ENCODE data around the gene CHCHD4.

Gene CHCHD4

GRCh38 chr3:14124615-14125192 lies at the start of gene CHCHD4, which contains the start of gene TMEM43:
TSS of gene CHCHD4 (minus strand) at chr3:14124870. CDS start at chr3:14124676, 194 bp downstream.
TSS of gene TMEM43 (plus strand) at chr3:14125052. CDS start at chr3:14125194, 142 bp downstream.
- DNase-seq (ENCODE audit: low read depth in 1 of 2, low spot score in 1 of 2), result peak; percentile 91 to 97

DNA sequence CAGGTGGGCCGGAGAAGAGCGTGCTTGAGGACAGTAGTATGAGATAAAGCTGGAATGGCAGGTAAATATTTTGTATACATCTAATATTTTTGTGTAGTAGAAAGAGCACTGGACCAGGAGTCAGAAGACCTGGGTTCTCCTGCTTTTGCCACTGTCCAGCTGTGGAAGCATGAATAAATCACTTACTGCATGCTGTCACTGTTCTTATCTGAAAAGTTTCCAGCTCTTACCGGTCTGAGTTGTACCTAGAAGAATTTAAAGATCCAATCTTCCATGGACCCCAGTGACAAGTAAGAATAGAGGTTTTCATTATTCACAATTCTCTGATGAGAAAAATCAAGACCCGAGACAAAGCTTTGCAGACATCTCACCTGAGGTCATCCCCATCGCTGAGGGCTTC lies 47.8 kb upstream of the CHCHD4 start:
- DNase-seq (ENCODE audit: low read depth in 1 of 2, low spot score in 1 of 2), result no peak

- no peak for DNase-seq (ENCODE audit: low read depth in 1 of 2, low spot score in 1 of 2)
Measured at GRCh38 chr3:14170531-14171159, 46.0 kb upstream of the CHCHD4 start.

DNA sequence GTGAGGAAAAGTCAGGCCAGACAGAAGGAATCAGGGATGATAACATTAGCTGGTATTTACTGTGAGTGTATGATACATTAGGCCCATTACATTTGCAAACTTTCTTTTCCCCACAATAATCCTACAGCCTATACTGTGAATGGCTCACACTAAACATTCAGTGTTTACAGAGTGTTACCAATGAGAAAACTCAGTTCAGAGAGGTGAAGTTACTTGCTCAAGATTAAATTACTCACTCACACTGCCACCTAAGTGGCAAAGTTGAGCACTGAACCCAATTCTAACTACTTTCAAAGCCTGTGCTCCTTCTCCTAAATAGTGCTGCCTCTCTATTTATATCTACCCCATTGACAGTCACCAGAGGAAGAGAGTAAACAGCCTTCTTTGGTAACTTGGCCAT lies 45.2 kb upstream of the CHCHD4 start:
- DNase-seq (ENCODE audit: low read depth in 1 of 2, low spot score in 1 of 2), result no peak

GRCh38 chr3:14169435-14169834 lies 44.8 kb upstream of the CHCHD4 start:
- DNase-seq (ENCODE audit: low read depth in 1 of 2, low spot score in 1 of 2), result no peak

GRCh38 chr3:14166877-14167603 lies 42.4 kb upstream of the CHCHD4 start:
- DNase-seq (ENCODE audit: low read depth in 1 of 2, low spot score in 1 of 2), result no peak

DNA sequence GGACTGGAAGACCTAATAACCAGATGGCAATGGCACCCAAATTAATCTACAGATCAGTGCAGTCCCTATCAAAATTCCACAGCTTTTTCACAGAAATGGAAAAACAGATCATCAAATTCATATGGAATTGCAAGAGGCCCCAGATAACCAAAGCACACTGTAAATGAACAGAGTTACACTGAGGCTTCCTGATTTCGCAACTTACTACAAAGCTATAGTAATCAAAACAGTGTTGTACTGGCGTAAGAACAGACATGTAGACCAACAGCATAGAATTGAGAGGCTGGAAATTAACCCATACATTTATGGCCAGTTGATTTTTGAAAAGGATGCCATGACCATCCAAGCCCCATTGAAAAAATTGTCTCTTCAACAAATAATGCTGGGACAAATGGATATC lies 37.5 kb upstream of the CHCHD4 start:
- no peak for DNase-seq (ENCODE audit: low read depth in 1 of 2, low spot score in 1 of 2)

- DNase-seq (ENCODE audit: low read depth in 1 of 2, low spot score in 1 of 2), result no peak
Measured at GRCh38 chr3:14161282-14161681, 36.6 kb upstream of the CHCHD4 start.

GRCh38 chr3:14159426-14159825 lies 34.8 kb upstream of the CHCHD4 start:
- DNase-seq (ENCODE audit: low read depth in 1 of 2, low spot score in 1 of 2), result no peak

- no peak for DNase-seq (ENCODE audit: low read depth in 1 of 2, low spot score in 1 of 2)
Measured at GRCh38 chr3:14158370-14158769, 33.7 kb upstream of the CHCHD4 start.

DNA sequence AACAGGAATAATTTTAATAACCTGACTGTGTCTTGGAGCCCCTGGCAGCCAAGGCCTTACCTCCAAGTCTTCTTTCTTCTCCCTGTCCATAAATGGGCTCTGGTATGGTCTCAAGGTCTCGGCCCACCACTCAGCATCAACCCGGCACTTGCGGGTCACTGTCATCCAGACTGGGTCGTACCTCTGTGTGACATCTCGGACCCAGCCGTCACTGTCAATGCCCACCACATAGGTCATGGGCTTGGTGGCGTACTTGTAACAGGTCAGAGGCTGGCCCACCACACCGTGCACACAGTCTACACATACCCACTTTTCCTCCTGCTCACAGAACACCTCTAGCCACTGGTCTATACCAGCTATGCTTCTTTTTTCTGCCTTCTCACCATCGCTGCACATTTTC lies 33.3 kb upstream of the CHCHD4 start:
- DNase-seq (ENCODE audit: low read depth in 1 of 2, low spot score in 1 of 2), result no peak

DNA sequence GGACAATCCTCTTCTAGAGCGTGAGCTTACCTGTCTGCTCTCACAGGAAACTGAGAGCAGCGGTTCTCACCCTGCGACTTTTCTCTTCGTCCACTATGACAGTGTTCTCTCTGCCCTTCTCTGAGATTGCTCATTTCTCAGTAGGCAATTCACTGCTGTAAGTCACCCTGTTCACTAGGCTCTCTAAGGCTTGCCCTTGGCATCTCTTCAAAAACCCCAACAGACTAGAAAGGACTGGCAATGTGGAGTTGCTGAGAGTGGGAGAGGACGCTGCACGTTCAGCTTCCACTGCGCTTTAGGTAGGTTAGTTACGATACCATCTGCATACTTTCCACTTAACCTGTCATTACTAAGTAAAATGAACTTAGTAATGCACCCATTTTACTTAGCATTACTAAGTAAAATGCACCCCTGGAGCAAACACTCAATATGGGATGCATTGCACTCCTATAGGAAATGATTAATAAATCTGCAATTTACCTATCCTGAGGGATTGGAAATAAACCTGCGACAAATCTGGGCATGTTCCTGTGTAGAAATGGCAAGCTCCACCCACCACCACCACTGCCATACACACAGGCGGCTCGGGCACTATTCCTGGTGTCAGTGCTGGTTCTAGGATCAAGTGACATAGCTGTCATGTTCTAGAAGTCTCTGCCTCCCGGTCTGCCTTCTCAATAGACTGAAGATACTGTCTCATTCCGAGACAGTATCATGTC lies 32.3 kb upstream of the CHCHD4 start:
- DNase-seq (ENCODE audit: low read depth in 1 of 2, low spot score in 1 of 2), result no peak

- no peak for DNase-seq (ENCODE audit: low read depth in 1 of 2, low spot score in 1 of 2)
Measured at GRCh38 chr3:14156201-14156600, 31.5 kb upstream of the CHCHD4 start.

DNA sequence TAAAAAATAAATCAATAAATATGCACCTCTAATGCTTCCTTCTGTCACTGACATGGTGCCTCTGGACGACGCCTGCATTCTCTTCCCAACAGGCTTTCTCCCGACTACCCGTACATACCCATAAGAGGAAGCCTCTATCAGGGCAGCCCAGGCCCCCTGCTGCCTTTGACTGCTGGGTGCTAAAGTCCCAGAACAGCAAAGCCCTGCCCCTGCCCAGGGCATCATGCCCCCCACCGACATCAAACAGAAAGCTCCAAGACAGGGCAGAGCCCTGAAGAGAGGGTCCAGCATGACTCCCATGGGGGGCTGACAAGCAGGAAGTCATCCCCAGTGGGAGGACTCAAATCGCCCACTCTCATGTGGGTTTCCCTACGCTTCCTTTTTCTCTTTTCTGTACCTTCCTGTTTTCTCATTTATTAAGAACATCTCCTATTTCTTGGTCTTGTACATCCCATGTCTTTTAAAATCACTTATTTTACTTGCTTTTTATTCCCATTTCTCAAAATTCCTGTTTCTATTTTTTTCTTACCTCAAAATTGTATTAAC lies 30.3 kb upstream of the CHCHD4 start:
- no peak for DNase-seq (ENCODE audit: low read depth in 1 of 2, low spot score in 1 of 2)

DNA sequence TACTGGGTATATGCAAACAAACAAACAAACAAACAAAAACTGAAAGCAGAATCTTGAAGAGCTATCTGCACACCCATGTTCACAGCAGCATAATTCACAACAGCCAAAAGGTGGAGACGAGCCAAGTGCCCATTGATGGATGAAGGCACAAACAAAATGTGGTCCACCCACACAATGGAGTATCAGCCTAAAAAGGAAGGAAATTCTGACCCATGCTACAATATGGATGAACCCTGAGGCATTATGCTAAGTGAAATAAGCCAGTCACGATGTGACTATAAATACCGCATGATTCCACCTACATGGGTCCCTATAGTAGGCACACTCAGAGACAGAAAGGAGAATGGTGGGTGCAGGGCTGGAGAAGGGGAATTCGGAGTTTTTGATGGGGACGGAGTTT lies 29.6 kb upstream of the CHCHD4 start:
- DNase-seq (ENCODE audit: low read depth in 1 of 2, low spot score in 1 of 2), result no peak

- no peak for DNase-seq (ENCODE audit: low read depth in 1 of 2, low spot score in 1 of 2)
Measured at GRCh38 chr3:14153663-14154062, 29.0 kb upstream of the CHCHD4 start.

DNA sequence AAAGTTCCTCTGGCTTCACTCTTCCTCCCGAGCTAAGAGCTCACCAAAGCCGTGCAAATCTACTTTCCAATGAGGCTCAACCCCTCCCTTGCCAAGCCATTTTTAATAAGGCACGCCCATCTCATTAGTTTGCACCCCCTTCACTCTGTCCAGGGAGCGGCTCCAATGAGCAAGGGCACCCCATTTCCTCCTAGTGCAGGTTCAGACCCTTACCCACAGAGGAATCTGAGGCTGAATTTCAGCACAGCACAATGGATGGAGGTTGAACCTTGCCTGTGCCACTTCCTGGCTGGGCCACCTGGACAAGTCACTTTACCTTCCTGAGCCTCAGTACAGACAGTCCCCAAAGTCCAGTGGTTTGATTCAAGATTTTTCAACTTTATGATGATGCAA lies 28.3 kb upstream of the CHCHD4 start:
- no peak for DNase-seq (ENCODE audit: low read depth in 1 of 2, low spot score in 1 of 2)

GRCh38 chr3:14152233-14152962 lies 27.7 kb upstream of the CHCHD4 start:
- DNase-seq (ENCODE audit: low read depth in 1 of 2, low spot score in 1 of 2), result no peak

GRCh38 chr3:14151471-14152083 lies 26.9 kb upstream of the CHCHD4 start:
- DNase-seq (ENCODE audit: low read depth in 1 of 2, low spot score in 1 of 2), result no peak

- no peak for DNase-seq (ENCODE audit: low read depth in 1 of 2, low spot score in 1 of 2)
Measured at GRCh38 chr3:14150491-14151230, 26.0 kb upstream of the CHCHD4 start.

Measured in activated CD4-positive, alpha-beta T cell treated with anti-CD3 and anti-CD28 coated beads, Interleukin-2, amount 50 U/mL, for 24 hours (primary cell).